Esophagus muscularis mucosa (tissue), 4 donors: ENCODE results near the gene ZC3H7A. TPM values are rescaled to one million over a fixed set of nuclear protein-coding genes. Genes with fewer than 3 reads are reported as not detected.
"Not testable (repeated sequence)": the region's sequence is repeated elsewhere in the genome, so short reads cannot be mapped to it uniquely, and the experiment has no call there.

Source experiments
- DNase-seq: peaks from one replicate; pipeline ENCODE4 v3.0.0-alpha.2; 2017; ENCODE audit errors: extremely low spot score
- H3K27ac ChIP-seq, 4 donors: fragments of 200-600 bp; sonication (generic); replicated peaks in 1 of 4; 1 replicate in 3 of 4; 2 replicates in 1 of 4; pipeline ENCODE4 v1.5.1; 2016 to 2019; ENCODE audit warnings: mild to moderate bottlenecking in 1 of 4
- H3K27me3 ChIP-seq, 4 donors: fragments of 200-600 bp; sonication (generic); one replicate each; pipeline versions ENCODE4 v1.5.1 to v1.6.0; 2016 to 2019
- H3K36me3 ChIP-seq, 4 donors: fragments of 200-600 bp; sonication (generic); one replicate each; pipeline ENCODE4 v1.5.1; 2016 to 2019
- H3K4me1 ChIP-seq, 4 donors: fragments of 200-600 bp; sonication (generic); one replicate each; pipeline ENCODE4 v1.5.1; 2016 to 2019
- H3K4me3 ChIP-seq, 4 donors: fragments of 200-600 bp; sonication (generic); 1 replicate in 2 of 4; 2 replicates in 2 of 4; pipeline ENCODE4 v1.5.1; 2016 to 2019; ENCODE audit warnings: mild to moderate bottlenecking in 4 of 4, moderate library complexity in 1 of 4
- H3K9me3 ChIP-seq, 4 donors: fragments of 200-600 bp; sonication (generic); 1 replicate in 3 of 4; 2 replicates in 1 of 4; pipeline ENCODE4 v1.5.1; 2016 to 2019
- CTCF ChIP-seq, 3 experiments: fragments of 200-600 bp in 2 of 3; fragments of 450-650 bp in 1 of 3; sonication (generic) in 2 of 3; IDR thresholded peaks; one replicate each; pipeline ENCODE4 v1.5.1; 2017 to 2019; ENCODE audit warnings: antibody characterized with exemption in 3 of 3, mild to moderate bottlenecking in 2 of 3, moderate library complexity in 1 of 3
- EP300 ChIP-seq: sonication (generic); formaldehyde crosslinking; IDR thresholded peaks from one replicate; pipeline ENCODE4 v1.6.1; 2017; ENCODE audit warnings: antibody characterized with exemption
- POLR2A ChIP-seq: fragments of 450-650 bp; IDR thresholded peaks from one replicate; pipeline ENCODE4 v1.6.1; 2017; ENCODE audit warnings: antibody characterized with exemption, moderate library complexity, mild to moderate bottlenecking, low read depth
- POLR2AphosphoS5 ChIP-seq, 2 donors: sonication (generic); formaldehyde crosslinking; IDR thresholded peaks; one replicate each; pipeline ENCODE4 v1.6.1; 2017; ENCODE audit warnings: antibody characterized with exemption in 2 of 2
- WGBS: methylation state at CpG from one replicate; pipeline ENCODE4 v1.1.5; 2018; 5-methylcytosine and 5-hydroxymethylcytosine counted together
- intact Hi-C: fragments of 100-400 bp; cut with DNase I; formaldehyde crosslinking; loops from one replicate; pipeline ENCODE4 v1.15.1; 2023
- total RNA-seq, 4 donors: library from RNA; depleted of rRNA; stranded (reverse); fragments of >200 nt; gene quantifications; one replicate each; pipeline versions ENCODE4 v1.1.0 to v1.2.1, GENCODE V29; 2016

Gene ZC3H7A
- total RNA-seq, 4 donors from 2014 or later = 51.1 to 61.0 (median 61.0) TPM

- DNase-seq = no peak
- WGBS = 84% methylated on average over 8 of the region's 8 CpGs
- no peak for TF ChIP-seq POLR2A
- TF ChIP-seq EP300 = no peak
- no peak for TF ChIP-seq POLR2AphosphoS5 (IDR thresholded peaks at IDR 0.05)
- TF ChIP-seq CTCF (IDR thresholded peaks at IDR 0.05) = no peak
- peak overlapping the region; percentile 98 to 99 (median 99) for H3K27ac ChIP-seq
- H3K4me3 ChIP-seq = no peak overlapping the region
- no peaks in the 10 kb centered on the region for H3K9me3 ChIP-seq
- H3K4me1 ChIP-seq = peaks cover 52 to 91% (median 82%) of the 10 kb centered on the region in 4 donors
- peaks cover 0 to 8% (median 2%) of the 10 kb centered on the region in 4 donors for H3K36me3 ChIP-seq
- H3K27me3 ChIP-seq = no peaks in the 10 kb centered on the region
- intact Hi-C loops = no loop called here
Measured at GRCh38 chr16:11791144-11791828, 5.8 kb downstream of the ZC3H7A start.

- H3K36me3 ChIP-seq = peaks cover 0 to 6% (median 0%) of the 10 kb centered on the region in 4 donors
- DNase-seq = no peak
- H3K9me3 ChIP-seq = no peaks in the 10 kb centered on the region
- intact Hi-C loops = no loop called here
- TF ChIP-seq POLR2A = no peak
- TF ChIP-seq POLR2AphosphoS5 (IDR thresholded peaks at IDR 0.05) = no peak
- no peak for TF ChIP-seq CTCF (IDR thresholded peaks at IDR 0.05)
- no peak for TF ChIP-seq EP300
- peaks cover 41 to 91% (median 82%) of the 10 kb centered on the region in 4 donors for H3K4me1 ChIP-seq
- H3K27ac ChIP-seq = no peak overlapping the region
- H3K27me3 ChIP-seq = no peaks in the 10 kb centered on the region
- H3K4me3 ChIP-seq = no peak overlapping the region
- WGBS = 76% methylated on average over 3 of the region's 3 CpGs
Measured at GRCh38 chr16:11788914-11789313, 8.1 kb downstream of the ZC3H7A start.

- peak overlapping the region; percentile 78 to 87 (median 84) for H3K27ac ChIP-seq
- DNase-seq, H3K9me3 ChIP-seq, H3K27me3 ChIP-seq, H3K4me3 ChIP-seq: not testable (repeated sequence)
- intact Hi-C loops = loop anchor here (5.0 kb wide), 1 partner anchor 67 kb away; the partner anchor contains the start of gene RSL1D1
- H3K36me3 ChIP-seq = peaks cover 0 to 12% (median 0%) of the 10 kb centered on the region in 4 donors
- H3K4me1 ChIP-seq = peaks cover 45 to 92% (median 82%) of the 10 kb centered on the region in 4 donors
- 91% methylated on average over 13 of the region's 13 CpGs for WGBS
Measured at GRCh38 chr16:11784980-11785599, 12.0 kb downstream of the ZC3H7A start.

- peaks cover 44 to 86% (median 76%) of the 10 kb centered on the region in 4 donors for H3K4me1 ChIP-seq
- H3K9me3 ChIP-seq, H3K4me3 ChIP-seq, H3K27me3 ChIP-seq, DNase-seq: not testable (repeated sequence)
- WGBS = 97% methylated on average over 6 of the region's 6 CpGs
- H3K27ac ChIP-seq = peak overlapping the region; percentile 78 to 87 (median 84)
- intact Hi-C loops = loop anchor here (5.0 kb wide), 1 partner anchor 68 kb away; the partner anchor contains the start of gene RSL1D1
- H3K36me3 ChIP-seq = peaks cover 0 to 19% (median 3%) of the 10 kb centered on the region in 4 donors
Measured at GRCh38 chr16:11784381-11784780, 12.7 kb downstream of the ZC3H7A start.

- Histone ChIP-seq H3K27ac (peak overlapping the region; percentile 78 to 87 (median 84)), H3K36me3 (peaks cover 0 to 23% (median 4%) of the 10 kb centered on the region in 4 donors), H3K4me1 (peaks cover 42 to 82% (median 72%) of the 10 kb centered on the region in 4 donors), H3K4me3 (peak overlapping the region in 2 of 4 donors; percentile 19 to 49), H3K9me3 (no peaks in the 10 kb centered on the region), H3K27me3 (no peaks in the 10 kb centered on the region)
- no peak for TF ChIP-seq EP300
- TF ChIP-seq CTCF (IDR thresholded peaks at IDR 0.05) = no peak
- TF ChIP-seq POLR2AphosphoS5 (IDR thresholded peaks at IDR 0.05) = no peak
- TF ChIP-seq POLR2A = no peak
- DNase-seq = no peak
- intact Hi-C loops = loop anchor here (5.0 kb wide), 1 partner anchor 68 kb away; the partner anchor contains the start of gene RSL1D1
Measured at GRCh38 chr16:11784038-11784369, 13.1 kb downstream of the ZC3H7A start.
